Effector CD8-positive, alpha-beta T cell (primary cell): ENCODE results near the gene USP11.

Experiments
- DNase-seq: peaks from one replicate; lab custom pipeline; 2025; lab: John Stamatoyannopoulos, UW
- total RNA-seq, 4 experiments: gene quantifications; one replicate each; lab custom pipeline; 2026; lab: John Stamatoyannopoulos, UW

USP11 gene
- 70.2 to 152 (median 106) reads per million in 4 experiments for total RNA-seq

DNA sequence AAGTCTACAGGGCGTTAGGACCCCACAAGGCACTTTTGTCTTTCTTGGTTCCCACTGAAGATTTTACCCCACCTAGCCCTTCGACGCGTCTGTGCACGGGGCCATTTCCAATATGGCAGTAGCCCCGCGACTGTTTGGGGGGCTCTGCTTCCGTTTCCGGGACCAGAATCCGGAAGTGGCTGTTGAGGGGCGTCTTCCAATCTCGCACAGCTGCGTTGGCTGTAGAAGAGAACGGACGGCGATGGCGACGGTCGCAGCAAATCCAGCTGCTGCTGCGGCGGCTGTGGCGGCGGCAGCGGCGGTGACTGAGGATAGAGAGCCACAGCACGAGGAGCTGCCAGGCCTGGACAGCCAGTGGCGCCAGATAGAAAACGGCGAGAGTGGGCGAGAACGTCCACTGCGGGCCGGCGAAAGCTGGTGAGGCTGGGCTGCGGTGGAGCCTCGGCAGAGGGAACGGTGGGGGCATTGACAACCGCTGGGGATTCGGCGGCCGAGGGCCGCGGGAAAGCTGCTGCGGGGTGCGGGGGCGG is at the start of gene USP11:
Gene USP11 (plus strand): TSS at position 207 of the 530 bp plus-strand sequence. CDS start 35 bp downstream, at position 242.
- DNase-seq = peak; percentile 55

DNA sequence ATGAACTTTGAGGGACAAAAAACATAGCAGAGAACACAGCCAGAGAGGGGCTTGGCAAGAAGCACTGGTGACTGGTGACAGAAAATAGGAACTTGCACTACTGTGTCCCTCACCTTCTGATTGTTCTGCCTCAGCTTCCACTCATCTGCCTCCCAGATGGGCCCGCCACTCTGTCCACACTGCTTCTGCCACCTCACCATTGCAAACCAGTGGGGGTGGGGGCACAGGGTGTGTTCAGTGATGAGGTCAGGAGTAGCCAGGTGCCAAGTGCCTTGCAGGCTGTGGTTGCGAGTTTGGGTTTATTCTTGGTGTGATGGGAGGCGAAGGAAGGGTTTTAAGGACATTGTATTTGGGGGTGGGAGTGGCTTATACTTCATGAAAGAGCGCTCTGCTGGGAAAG is 48.3 kb upstream of the USP11 start:
- DNase-seq = no peak

DNA sequence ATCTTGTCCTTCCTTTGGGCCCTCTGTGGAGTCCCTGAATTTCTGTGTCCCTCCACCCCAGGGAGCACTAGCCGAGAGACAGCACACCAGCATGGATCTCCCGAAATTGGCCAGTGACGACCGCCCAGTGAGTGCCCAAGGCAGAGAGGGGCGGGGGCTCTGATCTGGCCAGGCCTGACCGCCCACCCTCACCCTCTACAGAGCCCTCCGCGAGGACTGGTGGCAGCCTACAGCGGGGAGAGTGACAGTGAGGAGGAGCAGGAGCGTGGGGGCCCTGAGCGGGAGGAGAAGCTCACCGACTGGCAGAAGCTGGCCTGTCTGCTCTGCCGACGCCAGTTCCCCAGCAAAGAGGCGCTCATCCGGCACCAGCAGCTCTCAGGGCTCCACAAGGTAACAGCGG is 47.6 kb upstream of the USP11 start:
- no peak for DNase-seq

DNA sequence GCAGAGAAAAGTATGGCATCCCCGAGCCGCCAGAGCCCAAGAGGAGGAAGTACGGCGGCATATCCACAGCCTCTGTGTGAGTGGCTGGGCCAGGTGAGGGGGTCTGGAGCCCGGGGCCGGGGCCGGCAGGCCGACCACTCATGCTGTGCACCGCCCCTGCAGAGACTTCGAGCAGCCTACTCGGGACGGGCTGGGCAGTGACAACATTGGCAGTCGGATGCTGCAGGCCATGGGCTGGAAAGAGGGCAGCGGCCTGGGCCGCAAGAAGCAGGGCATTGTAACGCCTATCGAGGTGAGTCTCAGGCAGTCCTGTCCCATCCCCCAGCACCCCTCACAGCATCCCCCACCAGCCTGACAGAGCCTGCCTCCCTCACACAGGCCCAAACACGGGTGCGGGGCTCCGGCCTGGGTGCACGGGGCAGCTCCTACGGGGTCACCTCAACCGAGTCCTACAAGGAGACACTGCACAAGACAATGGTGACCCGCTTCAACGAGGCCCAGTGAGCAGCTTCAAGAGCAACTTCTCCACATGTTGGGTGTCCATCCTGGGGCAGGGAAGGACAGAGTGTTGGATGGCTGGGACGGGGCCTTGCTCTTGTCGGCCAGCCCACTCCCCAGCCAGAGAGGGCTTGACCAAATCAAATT is 46.6 kb upstream of the USP11 start:
- no peak for DNase-seq

DNA sequence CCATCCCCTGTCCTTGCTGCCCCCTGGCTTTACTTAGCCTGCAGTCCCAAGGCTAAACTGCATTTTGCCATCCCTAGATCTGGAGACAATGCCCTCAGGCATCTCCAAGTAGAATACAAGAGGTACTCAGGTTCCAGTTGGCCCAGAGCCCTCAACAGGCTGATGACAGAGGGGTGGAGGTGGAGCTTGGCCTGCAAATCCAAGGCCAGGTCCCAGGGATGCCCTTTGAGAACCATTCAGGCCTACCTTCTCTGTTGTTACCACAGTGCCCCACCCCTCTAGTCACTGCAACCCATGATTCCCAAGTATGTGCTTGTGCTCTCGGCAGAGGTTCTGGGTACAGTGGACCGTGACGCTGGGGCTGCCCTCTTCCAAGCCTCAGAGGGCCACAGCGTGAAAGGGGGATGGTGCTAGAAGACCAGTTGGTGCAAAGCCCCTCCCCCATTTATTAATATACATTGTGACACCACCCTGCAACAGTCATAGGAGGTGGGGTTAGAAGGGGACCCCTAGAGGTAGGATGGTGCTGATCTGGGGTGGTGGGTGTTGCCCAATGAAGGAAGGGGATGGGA is 45.6 kb upstream of the USP11 start:
- no peak for DNase-seq

DNA sequence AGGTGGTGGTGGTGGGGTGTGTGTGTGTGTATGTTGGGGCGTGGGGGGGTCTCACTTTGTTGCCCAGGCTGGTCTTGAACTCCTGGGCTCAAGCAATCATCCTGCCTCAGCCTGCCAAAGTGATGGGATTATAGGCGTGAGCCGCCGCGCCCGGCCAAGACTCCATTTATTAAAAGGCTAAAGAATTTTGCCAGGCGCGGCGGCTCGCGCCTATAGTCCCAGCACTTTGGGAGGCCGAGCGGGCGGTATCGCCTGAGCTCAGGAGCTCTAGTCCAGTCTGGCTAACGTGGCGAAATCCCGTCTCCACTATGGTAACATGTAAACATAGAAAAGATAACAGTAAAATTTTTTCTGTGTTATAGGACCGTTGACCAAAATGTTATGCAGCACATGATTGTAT is 42.9 kb upstream of the USP11 start:
- no peak for DNase-seq

DNA sequence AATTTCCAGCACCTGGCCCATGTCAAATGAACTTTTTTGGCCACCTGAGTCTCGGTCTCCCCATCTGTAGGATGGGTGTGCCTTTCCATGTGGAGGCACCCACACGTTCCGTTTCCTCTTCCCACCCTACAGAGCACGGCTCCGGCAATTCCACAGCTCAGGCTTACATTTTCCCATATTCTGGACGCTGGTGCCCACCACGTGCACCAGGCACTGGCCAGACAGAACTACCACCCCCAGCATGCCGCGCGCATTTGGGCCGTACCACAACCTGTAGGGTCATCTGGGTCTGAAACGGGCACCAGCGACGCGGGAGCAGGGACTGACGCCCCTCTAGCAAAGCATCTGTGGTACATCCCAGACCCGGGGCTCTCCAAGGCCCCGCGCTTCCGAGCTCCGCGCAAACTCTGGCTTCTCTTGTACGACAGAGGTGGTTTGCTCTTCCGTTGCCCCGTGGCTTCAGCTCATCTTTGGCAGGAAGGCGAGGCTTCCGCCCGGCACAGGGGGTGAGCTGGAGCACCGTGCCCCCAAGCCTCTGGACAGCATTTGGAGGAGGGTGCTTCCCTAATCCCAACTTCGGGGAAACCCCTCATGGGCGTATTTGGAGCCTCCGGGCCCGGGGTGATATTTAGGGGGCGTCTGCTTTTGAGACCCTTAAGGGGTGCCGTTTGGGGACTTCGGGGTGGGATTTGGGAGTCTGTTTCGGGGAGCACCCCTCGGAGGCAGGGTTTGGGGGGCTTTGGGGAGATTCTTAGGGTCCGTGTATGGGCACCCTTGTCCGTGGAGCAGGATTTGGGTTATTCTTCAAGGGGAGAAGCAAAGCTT is 42.2 kb upstream of the USP11 start:
- DNase-seq = peak; percentile 62

DNA sequence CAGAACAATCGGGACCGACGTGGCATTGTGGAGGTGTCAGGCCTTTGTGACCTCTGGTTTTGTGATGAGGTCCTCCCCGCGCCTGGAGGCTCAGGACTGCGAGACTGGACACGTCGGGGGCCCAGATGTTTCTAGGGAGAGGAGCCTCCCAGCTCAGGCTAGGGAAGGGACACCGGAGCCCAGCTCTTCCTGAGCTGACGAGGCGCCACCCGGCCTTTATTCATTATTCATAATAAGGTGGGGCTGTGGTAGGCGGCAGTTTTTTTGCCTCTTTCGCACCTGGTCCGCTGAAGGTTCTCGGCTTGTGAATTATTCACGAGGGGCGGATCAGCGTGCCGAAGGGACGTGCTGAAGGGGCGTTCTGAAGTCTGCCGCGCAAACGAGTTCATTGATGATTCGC is 41.5 kb upstream of the USP11 start:
- peak; percentile 13 for DNase-seq

DNA sequence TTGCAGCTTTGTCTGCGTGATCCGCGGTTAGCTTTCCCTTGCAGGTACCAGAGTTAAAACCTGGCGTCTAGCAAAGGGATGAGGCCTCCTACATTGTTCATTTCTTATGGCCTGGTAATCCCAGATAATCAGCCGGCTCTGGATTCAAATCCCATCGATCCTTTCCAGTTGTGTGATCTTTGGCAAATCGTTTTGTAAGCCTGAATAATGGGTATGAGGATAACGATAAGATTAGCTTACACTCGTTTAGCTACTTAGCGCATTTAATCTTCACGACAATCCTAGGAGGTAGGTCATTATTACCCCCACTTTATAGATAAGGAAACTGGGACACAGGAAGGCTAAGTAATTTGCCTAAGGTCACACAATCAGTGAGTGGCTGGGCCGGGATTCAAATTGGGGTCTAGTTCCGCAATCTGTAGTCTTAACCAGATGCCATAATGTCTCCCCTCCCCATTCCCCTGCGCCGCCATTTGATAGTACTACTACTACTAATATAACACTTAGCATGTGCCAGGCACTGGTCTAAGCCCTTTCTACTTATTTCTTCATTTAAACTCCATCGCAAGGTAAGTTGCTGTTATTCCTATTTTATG is 40.9 kb upstream of the USP11 start:
- no peak for DNase-seq

DNA sequence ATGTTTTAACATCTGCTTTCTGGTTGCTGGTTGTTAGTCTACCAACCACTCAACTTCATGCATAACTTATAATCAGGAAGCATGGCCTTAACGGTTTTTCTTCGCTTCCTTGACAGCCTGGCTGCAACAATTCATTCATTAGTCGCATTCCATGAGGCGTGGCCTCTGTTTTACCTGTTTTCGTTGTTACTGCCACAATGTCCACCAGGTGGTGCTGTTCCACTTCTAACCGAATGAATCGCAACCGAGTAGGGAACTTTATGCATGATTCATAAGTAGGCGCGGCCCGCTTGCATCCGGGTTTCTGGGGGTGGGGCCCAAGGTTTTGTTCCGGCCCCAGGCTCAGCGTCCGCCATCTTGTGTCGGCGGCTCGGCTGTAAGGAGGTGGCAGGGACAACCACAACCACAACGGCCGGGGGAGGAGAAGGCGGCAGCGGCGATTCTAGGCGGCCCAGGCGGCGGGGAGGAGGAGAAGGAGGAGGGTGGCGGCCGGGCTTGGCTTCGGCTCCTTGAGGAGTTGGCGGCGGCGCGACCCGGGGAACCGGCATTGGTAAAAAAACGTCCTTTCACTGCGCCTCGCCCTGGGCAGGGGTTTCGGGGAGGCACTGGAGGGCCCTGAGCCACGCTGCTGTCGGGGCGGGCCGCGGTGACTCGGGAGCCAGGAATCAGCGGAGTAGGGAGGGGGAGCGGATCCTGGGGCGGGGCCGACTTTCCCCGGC is 39.2 kb upstream of the USP11 start, which contains the start of gene UBA1:
Gene UBA1 (plus strand): TSS at position 355 of the 719 bp plus-strand sequence. CDS start 4,974 bp downstream, outside the sequence.
- peak; percentile 90 for DNase-seq

DNA sequence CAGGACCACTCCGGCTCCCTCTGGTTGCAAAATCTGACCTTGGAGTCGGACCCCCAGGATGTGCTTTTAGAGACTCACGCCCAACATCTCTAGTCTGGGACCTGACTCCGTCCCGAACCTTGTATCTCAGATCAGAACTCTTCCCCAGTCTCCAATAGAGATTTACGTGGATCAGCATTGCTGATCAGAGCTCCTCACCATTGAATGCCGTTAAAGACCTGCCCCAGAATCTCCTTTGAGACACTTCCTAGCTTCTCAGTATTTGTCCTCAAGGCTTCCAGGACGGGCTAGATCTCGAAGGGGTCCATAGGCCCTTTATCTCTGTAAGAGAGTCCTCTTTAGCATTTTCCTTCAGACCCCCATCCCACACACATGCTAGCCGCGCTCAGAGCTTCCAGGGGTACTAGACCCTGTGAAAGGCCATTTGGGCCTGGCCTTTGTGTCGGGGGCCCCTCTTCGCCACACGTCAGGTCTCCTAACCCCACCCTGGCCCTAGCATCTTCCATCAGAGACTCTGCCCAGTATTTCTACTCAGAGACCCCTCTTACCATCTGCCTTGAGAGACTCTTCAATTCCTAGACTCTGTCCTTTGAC is 38.5 kb upstream of the USP11 start:
- DNase-seq = no peak

DNA sequence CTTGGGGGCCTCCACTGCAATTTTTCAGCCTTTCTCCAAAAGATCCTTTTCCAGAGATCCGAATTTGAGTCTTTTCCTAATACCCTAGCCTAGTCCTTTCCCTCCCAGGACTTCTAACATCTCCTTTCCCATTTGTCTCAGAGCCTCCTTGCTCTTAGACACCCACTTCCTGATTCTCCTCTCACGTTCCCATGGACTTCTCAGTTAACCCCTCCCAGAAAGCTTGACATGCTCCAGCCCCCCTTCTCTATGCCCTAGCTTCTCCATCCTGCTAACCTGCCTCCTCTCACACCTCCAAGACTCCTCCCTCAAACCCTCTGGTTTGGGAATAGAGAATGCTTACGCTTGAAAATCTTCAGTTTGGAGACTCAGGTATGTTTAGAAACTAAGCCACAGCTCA is 36.7 kb upstream of the USP11 start:
- DNase-seq = no peak

DNA sequence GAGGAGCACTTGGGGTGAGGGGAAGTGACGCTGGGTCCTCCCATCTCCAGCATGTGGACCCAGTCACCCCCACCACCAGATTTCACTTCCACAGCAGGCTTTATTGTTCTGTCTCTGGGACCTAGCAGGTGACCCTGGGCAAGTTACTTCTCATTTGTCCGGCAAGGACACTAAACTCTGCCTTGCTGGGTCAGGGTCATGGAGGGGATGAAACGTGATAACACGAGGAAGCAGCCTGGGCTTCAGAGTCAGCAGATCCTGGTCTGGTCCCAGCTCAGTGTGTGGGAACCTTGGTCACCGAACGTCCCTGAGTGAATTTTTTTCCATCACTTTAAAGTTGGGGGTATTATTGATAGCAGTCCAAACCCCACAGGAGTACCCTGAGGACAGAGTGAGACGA is 35.3 kb upstream of the USP11 start:
- no peak for DNase-seq

DNA sequence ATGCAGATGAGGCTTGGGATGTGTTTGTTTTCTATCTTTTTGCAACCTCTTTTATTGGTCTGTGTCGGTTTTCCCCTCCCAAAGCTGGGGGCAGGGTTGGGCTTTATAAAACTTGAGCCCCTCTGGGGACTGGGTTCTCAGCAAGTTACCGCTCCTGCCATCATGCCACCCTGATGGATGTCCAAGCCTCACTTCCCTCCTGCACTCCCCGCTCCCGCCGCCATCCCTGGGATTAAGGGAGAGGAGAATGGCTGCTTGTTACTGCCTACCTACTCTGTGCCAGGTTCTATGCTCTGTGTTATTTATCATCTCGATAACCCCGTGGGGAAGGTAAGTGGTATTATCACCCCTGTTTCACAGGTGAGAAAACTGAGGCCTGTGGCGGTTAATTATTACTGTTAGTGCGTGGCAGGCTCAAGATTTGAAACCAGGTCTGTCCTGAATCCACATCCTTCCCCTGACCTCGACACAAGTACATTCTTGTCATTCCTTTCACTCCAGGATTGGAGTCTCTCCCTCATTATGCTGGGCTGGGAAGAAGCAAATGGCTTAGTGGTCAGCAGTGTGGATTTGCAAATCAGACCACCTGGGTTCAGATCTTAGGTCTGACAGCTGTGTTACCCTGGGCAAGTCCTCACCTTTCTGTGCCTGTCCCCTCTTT is 34.7 kb upstream of the USP11 start:
- no peak for DNase-seq

DNA sequence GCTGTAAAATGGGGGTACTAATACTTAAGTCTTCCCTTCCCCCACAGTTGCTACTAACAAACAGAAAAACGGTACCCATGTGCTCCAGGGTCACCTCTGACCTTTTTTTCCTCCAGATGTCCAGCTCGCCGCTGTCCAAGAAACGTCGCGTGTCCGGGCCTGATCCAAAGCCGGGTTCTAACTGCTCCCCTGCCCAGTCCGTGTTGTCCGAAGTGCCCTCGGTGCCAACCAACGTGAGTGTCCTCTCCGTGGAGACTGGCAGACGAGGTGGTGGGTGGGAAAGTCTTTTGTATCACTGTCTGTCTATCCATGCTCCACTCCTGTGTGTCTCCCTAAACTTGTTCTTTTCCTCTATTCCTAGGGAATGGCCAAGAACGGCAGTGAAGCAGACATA is 34.1 kb upstream of the USP11 start:
- DNase-seq = no peak

DNA sequence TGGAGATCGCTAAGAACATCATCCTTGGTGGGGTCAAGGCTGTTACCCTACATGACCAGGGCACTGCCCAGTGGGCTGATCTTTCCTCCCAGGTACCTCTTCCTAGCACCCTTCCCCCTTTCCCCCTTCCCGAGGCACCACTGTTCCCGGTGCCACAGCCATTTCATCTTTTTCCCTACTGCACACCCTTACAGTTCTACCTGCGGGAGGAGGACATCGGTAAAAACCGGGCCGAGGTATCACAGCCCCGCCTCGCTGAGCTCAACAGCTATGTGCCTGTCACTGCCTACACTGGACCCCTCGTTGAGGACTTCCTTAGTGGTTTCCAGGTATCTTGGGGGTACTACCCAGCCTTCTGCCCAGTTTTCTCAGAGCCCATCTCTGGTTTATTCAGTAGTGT is 33.5 kb upstream of the USP11 start:
- no peak for DNase-seq

DNA sequence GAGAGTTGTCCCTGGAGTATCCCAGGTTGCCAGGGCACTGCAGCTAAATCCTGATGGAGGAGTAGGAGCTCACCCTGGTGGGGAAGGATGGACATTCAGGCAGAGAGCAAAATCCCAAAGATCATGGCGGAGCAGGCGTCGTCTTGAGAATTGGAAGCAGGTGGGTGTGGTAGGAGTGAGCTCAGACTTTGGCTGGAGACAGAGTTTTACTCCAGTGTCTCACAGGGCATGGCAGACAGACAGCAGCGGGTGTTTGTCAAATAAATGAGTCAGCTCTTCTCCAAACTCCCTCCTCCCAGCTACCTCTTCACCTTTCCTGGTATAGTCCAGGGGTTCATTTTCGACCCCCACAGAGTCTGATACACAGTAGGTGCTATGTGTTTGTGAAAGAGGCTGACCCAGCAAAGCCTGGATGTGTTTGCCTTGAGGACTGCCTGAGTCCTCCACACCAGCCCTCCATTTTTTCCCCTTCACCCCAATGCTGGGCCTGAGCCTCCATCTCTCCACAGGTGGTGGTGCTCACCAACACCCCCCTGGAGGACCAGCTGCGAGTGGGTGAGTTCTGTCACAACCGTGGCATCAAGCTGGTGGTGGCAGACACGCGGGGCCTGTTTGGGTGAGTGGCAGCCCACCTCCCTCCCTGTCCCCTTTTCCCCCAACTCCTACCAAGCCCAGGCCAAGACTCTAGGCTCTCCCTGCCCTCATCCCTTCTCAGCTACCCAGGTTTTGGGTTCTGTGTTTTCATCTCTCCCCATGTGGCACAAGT is 32.2 kb upstream of the USP11 start:
- DNase-seq = no peak

DNA sequence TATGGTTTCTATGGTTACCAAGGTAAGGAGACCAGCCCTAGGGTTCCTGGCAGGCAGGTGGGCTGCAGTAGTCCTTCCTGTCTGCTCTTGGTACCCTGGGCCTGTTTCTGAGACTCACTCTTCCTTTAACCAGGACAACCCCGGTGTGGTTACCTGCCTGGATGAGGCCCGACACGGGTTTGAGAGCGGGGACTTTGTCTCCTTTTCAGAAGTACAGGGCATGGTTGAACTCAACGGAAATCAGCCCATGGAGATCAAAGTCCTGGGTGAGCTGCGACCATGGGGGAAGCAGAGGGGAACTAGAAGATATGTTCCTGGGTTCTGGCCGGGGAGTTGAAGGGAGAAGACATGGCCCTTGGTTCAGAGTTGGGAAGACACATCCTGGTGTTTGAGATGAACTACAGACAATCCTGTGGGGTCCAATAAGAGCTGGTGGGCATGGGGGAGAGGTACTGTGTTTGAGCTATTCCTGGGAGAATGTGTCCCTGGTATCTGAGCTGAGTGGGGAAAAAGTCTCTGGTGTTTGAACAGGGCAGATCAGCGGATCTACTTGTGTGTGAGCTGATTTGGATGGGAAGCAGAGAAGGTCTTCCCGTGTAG is 31.4 kb upstream of the USP11 start:
- no peak for DNase-seq

DNA sequence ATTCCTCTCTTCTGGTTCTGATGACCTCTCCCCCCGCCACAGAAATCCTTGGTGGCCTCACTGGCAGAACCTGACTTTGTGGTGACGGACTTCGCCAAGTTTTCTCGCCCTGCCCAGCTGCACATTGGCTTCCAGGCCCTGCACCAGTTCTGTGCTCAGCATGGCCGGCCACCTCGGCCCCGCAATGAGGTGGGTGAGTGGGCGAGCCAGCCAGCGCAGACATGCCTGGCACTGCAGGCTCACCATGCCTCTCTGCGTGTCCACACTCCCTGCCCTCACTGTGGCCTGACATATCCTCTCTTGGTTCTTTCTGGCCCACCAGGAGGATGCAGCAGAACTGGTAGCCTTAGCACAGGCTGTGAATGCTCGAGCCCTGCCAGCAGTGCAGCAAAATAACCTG is 30.5 kb upstream of the USP11 start:
- DNase-seq = no peak

DNA sequence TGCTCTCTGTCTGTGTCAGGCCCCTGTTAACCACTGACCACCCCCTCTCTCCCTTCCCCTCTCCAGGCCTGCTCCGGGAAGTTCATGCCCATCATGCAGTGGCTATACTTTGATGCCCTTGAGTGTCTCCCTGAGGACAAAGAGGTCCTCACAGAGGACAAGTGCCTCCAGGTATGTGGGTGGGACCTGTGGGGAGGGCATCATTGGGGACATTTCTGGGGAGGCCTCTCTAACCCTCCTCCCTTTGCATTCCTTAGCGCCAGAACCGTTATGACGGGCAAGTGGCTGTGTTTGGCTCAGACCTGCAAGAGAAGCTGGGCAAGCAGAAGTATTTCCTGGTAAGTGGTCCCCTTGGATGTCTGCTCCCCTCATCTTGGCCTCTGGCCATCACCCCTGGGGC is 29.9 kb upstream of the USP11 start:
- no peak for DNase-seq
